ENCODE results near the gene LRRC1. TPM values are rescaled to one million over a fixed set of nuclear protein-coding genes. Genes with fewer than 3 reads are reported as not detected.
A peak's percentile ranks its signal among the peaks of the same experiment; 100 is the strongest.

LRRC1 gene
- polyA plus RNA-seq (2013, experiment 1 of 2): 7.5 TPM
- 7.4 TPM for polyA plus RNA-seq (2013, experiment 2 of 2)

DNA sequence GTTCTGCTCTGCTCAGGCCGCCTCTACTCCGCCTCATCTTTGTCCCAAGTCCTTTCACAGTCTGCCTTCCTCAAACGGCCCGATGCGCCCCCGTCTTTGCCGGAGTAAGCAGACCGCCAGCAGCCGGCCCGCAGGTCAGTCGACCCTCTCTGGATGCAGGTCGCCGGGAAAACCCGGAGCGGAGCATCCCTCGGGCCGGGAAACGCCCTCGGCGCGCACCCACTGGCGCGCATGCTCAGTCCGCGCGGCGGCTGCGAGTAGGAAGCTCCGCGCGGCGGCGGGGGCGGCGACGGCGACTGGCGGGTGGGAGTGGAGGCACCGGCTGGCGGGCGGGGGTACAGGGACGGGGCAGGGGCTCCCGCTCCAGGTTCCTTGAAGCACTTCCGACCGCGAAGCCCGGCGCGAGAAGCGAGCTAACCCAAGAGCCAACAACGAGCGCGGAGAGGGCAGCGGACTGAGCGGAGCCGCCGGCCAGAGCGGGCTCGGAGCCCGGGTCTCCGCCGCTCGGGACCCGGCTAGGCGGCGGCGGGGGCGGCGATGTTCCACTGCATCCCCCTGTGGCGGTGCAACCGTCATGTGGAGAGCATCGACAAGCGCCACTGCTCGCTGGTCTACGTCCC lies at the start of gene LRRC1:
TSS of gene LRRC1 (plus strand) at position 286 of the 620 bp plus-strand sequence. CDS start at position 538, 252 bp downstream.
- Histone ChIP-seq H3K4me2 (ENCODE audit: insufficient read depth, low read length, poor library complexity, severe bottlenecking) (peak within 1 kb of the TSS; percentile 96), H3K18ac (ENCODE audit: low read length) (peak within 1 kb of the TSS; percentile 93), H4K91ac (ENCODE audit: low read depth, low read length, poor library complexity) (no peak within 1 kb of the TSS), H3K23ac (ENCODE audit: low read depth, low read length, poor library complexity) (peak within 1 kb of the TSS; percentile 80), H3K4ac (ENCODE audit: low read length) (no peak within 1 kb of the TSS), H2BK5ac (ENCODE audit: low read length) (peak within 1 kb of the TSS; percentile 92), H3K4me1 (ENCODE audit: control insufficient read depth in 2 of 2, insufficient read depth in 1 of 2, low read depth in 1 of 2, low read length in 2 of 2) (peaks cover 3 to 6% of the 10 kb centered on the region in 2 donors), H2BK120ac (ENCODE audit: low read depth, low read length) (no peak within 1 kb of the TSS), H3K79me1 (ENCODE audit: low read depth, low read length) (no peaks in the 10 kb centered on the region), H3K36me3 (replicated peaks in 1 of 2; ENCODE audit: control insufficient read depth in 2 of 2, insufficient read depth in 2 of 2, low read length in 2 of 2) (no peaks in the 10 kb centered on the region), H3K14ac (ENCODE audit: low read length) (peak within 1 kb of the TSS; percentile 95), H3K9ac (ENCODE audit: low read depth, low read length, poor library complexity) (peak within 1 kb of the TSS; percentile 97), H3K9me3 (replicated peaks in 1 of 2; ENCODE audit: control insufficient read depth in 2 of 2, insufficient read depth in 1 of 2, low read depth in 1 of 2, low read length in 2 of 2) (peaks cover 0 to 3% of the 10 kb centered on the region in 2 donors), H2BK12ac (ENCODE audit: low read length) (no peak within 1 kb of the TSS), H2AK5ac (ENCODE audit: low read depth, low read length) (peak within 1 kb of the TSS; percentile 36), H3K4me3 (ENCODE audit: low read length in 2 of 2) (peak within 1 kb of the TSS; percentile 81 to 90), H2AFZ (ENCODE audit: low read length) (peak within 1 kb of the TSS; percentile 94), H2BK15ac (ENCODE audit: low read length) (peak within 1 kb of the TSS; percentile 99), H3K27ac (replicated peaks; ENCODE audit: low read length) (peak within 1 kb of the TSS; percentile 65), H4K8ac (ENCODE audit: low read depth, low read length) (no peak within 1 kb of the TSS), H3K27me3 (ENCODE audit: control insufficient read depth in 3 of 3, insufficient read depth in 3 of 3, low read depth in 1 of 3, low read length in 3 of 3) (peaks cover 0 to 3% (median 2%) of the 10 kb centered on the region in 3 experiments)
- no CpG with 5 or more reads among the region's 75 CpGs for WGBS, 2 donors (ENCODE audit: extremely low coverage in 2 of 2, insufficient read length in 2 of 2, insufficient replicate concordance in 1 of 2)
- peak; percentile 95 for DNase-seq (ENCODE audit: low spot score)

DNA sequence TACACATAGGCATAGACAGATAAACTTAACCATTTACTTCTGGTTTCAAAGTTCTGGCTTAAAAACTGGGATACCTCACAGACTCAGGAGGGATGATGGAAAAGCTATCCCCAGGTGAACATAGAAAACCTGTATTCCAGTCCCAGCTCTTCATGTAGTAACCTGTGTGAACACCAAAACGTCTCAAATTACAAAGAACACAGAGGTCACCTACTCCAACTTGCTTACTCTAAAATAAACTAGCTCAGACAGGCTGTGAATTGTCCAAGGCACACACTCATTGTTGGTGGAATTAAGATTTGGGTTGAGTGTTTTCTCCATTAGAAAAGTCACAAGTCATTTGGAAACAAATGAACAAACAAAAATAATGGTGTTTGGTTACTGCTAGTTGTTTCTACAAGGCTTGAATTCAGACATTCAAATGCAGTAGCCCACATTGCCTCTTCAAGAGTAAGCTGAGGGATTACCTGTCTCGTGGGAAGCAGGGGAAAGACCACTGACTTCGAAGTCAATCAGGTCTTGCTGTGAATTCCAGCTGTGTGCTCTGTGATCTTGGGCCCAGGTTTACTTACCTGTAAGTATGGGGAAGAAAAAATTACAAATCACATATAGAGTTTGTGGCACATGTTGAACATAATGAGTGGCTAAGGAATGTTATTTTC lies 48.2 kb upstream of the LRRC1 start:
- Histone ChIP-seq H2AFZ (ENCODE audit: low read length) (no peak overlapping the region), H2BK5ac (ENCODE audit: low read length) (no peak overlapping the region), H3K4me3 (ENCODE audit: low read length in 2 of 2) (no peak overlapping the region), H3K18ac (ENCODE audit: low read length) (no peak overlapping the region), H4K8ac (ENCODE audit: low read depth, low read length) (no peak overlapping the region), H3K36me3 (replicated peaks in 1 of 2; ENCODE audit: control insufficient read depth in 2 of 2, insufficient read depth in 2 of 2, low read length in 2 of 2) (no peaks in the 10 kb centered on the region), H3K4me2 (ENCODE audit: insufficient read depth, low read length, poor library complexity, severe bottlenecking) (no peak overlapping the region), H3K23ac (ENCODE audit: low read depth, low read length, poor library complexity) (no peak overlapping the region), H3K4ac (ENCODE audit: low read length) (no peak overlapping the region), H2AK5ac (ENCODE audit: low read depth, low read length) (no peak overlapping the region), H3K27ac (replicated peaks; ENCODE audit: low read length) (no peak overlapping the region), H4K91ac (ENCODE audit: low read depth, low read length, poor library complexity) (no peak overlapping the region), H3K4me1 (ENCODE audit: control insufficient read depth in 2 of 2, insufficient read depth in 1 of 2, low read depth in 1 of 2, low read length in 2 of 2) (peaks cover 0 to 1% of the 10 kb centered on the region in 2 donors), H2BK120ac (ENCODE audit: low read depth, low read length) (no peak overlapping the region), H3K79me1 (ENCODE audit: low read depth, low read length) (no peaks in the 10 kb centered on the region), H3K9ac (ENCODE audit: low read depth, low read length, poor library complexity) (no peak overlapping the region), H2BK12ac (ENCODE audit: low read length) (no peak overlapping the region), H3K14ac (ENCODE audit: low read length) (no peak overlapping the region), H2BK15ac (ENCODE audit: low read length) (no peak overlapping the region), H3K9me3 (replicated peaks in 1 of 2; ENCODE audit: control insufficient read depth in 2 of 2, insufficient read depth in 1 of 2, low read depth in 1 of 2, low read length in 2 of 2) (no peaks in the 10 kb centered on the region), H3K27me3 (ENCODE audit: control insufficient read depth in 3 of 3, insufficient read depth in 3 of 3, low read depth in 1 of 3, low read length in 3 of 3) (no peaks in the 10 kb centered on the region)
- DNase-seq (ENCODE audit: low spot score): no peak
- WGBS, 2 donors (ENCODE audit: extremely low coverage in 2 of 2, insufficient read length in 2 of 2, insufficient replicate concordance in 1 of 2): no CpG with 5 or more reads among the region's 3 CpGs

GRCh38 chr6:53750052-53750650 lies 44.7 kb upstream of the LRRC1 start:
- Histone ChIP-seq H3K4me3 (ENCODE audit: low read length in 2 of 2) (no peak overlapping the region), H3K14ac (ENCODE audit: low read length) (no peak overlapping the region), H3K27ac (replicated peaks; ENCODE audit: low read length) (no peak overlapping the region), H4K8ac (ENCODE audit: low read depth, low read length) (no peak overlapping the region), H2BK120ac (ENCODE audit: low read depth, low read length) (no peak overlapping the region), H4K91ac (ENCODE audit: low read depth, low read length, poor library complexity) (no peak overlapping the region), H2BK15ac (ENCODE audit: low read length) (no peak overlapping the region), H3K18ac (ENCODE audit: low read length) (no peak overlapping the region), H3K4me2 (ENCODE audit: insufficient read depth, low read length, poor library complexity, severe bottlenecking) (no peak overlapping the region), H2AFZ (ENCODE audit: low read length) (no peak overlapping the region), H3K4ac (ENCODE audit: low read length) (no peak overlapping the region), H2BK12ac (ENCODE audit: low read length) (no peak overlapping the region), H2BK5ac (ENCODE audit: low read length) (no peak overlapping the region), H3K9ac (ENCODE audit: low read depth, low read length, poor library complexity) (no peak overlapping the region), H3K4me1 (ENCODE audit: control insufficient read depth in 2 of 2, insufficient read depth in 1 of 2, low read depth in 1 of 2, low read length in 2 of 2) (peaks cover 0 to 1% of the 10 kb centered on the region in 2 donors), H3K79me1 (ENCODE audit: low read depth, low read length) (no peaks in the 10 kb centered on the region), H3K27me3 (ENCODE audit: control insufficient read depth in 3 of 3, insufficient read depth in 3 of 3, low read depth in 1 of 3, low read length in 3 of 3) (no peaks in the 10 kb centered on the region), H2AK5ac (ENCODE audit: low read depth, low read length) (no peak overlapping the region), H3K36me3 (replicated peaks in 1 of 2; ENCODE audit: control insufficient read depth in 2 of 2, insufficient read depth in 2 of 2, low read length in 2 of 2) (no peaks in the 10 kb centered on the region), H3K9me3 (replicated peaks in 1 of 2; ENCODE audit: control insufficient read depth in 2 of 2, insufficient read depth in 1 of 2, low read depth in 1 of 2, low read length in 2 of 2) (no peaks in the 10 kb centered on the region), H3K23ac (ENCODE audit: low read depth, low read length, poor library complexity) (no peak overlapping the region)
- WGBS, 2 donors (ENCODE audit: extremely low coverage in 2 of 2, insufficient read length in 2 of 2, insufficient replicate concordance in 1 of 2): no CpG with 5 or more reads among the region's 2 CpGs
- DNase-seq (ENCODE audit: low spot score): no peak

DNA sequence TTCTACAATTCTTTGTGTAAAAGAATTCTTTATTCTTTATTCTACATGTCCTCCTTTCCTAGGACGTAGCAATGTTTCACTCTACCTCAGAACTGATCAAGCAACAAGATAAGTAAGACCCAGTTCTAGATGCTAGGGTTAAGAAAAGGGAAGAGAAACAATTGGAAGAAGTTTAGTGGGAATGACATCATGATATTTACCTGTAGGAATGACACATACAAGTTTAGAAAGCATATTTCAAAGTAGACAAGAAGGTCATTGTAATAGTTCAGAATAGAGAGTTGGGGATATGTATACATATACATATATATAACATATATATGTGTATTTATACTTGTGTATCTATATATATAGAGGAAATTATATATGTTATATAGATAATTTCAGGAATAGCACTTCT lies 43.4 kb upstream of the LRRC1 start:
- WGBS, 2 donors (ENCODE audit: extremely low coverage in 2 of 2, insufficient read length in 2 of 2, insufficient replicate concordance in 1 of 2): no CpG with 5 or more reads among the region's 1 CpG

More for the DNA sequence above, 43.4 kb upstream of the LRRC1 start:
- Histone ChIP-seq H3K36me3 (replicated peaks in 1 of 2; ENCODE audit: control insufficient read depth in 2 of 2, insufficient read depth in 2 of 2, low read length in 2 of 2) (no peaks in the 10 kb centered on the region), H4K91ac (ENCODE audit: low read depth, low read length, poor library complexity) (no peak overlapping the region), H3K23ac (ENCODE audit: low read depth, low read length, poor library complexity) (no peak overlapping the region), H4K8ac (ENCODE audit: low read depth, low read length) (no peak overlapping the region), H2BK12ac (ENCODE audit: low read length) (no peak overlapping the region), H2AK5ac (ENCODE audit: low read depth, low read length) (no peak overlapping the region), H2BK120ac (ENCODE audit: low read depth, low read length) (no peak overlapping the region), H2BK5ac (ENCODE audit: low read length) (no peak overlapping the region), H2BK15ac (ENCODE audit: low read length) (no peak overlapping the region), H3K14ac (ENCODE audit: low read length) (no peak overlapping the region), H3K9ac (ENCODE audit: low read depth, low read length, poor library complexity) (no peak overlapping the region), H2AFZ (ENCODE audit: low read length) (no peak overlapping the region), H3K79me1 (ENCODE audit: low read depth, low read length) (no peaks in the 10 kb centered on the region), H3K27ac (replicated peaks; ENCODE audit: low read length) (no peak overlapping the region), H3K4ac (ENCODE audit: low read length) (no peak overlapping the region), H3K4me3 (ENCODE audit: low read length in 2 of 2) (no peak overlapping the region), H3K9me3 (replicated peaks in 1 of 2; ENCODE audit: control insufficient read depth in 2 of 2, insufficient read depth in 1 of 2, low read depth in 1 of 2, low read length in 2 of 2) (no peaks in the 10 kb centered on the region), H3K18ac (ENCODE audit: low read length) (no peak overlapping the region), H3K27me3 (ENCODE audit: control insufficient read depth in 3 of 3, insufficient read depth in 3 of 3, low read depth in 1 of 3, low read length in 3 of 3) (no peaks in the 10 kb centered on the region), H3K4me2 (ENCODE audit: insufficient read depth, low read length, poor library complexity, severe bottlenecking) (no peak overlapping the region), H3K4me1 (ENCODE audit: control insufficient read depth in 2 of 2, insufficient read depth in 1 of 2, low read depth in 1 of 2, low read length in 2 of 2) (peaks cover 0 to 1% of the 10 kb centered on the region in 2 donors)
- DNase-seq (ENCODE audit: low spot score): no peak
